ENCODE measurements around the gene CCND3.
"Not testable (repeated sequence)": the region's sequence is repeated elsewhere in the genome, so short reads cannot be mapped to it uniquely, and the experiment has no call there.

Gene CCND3

DNA sequence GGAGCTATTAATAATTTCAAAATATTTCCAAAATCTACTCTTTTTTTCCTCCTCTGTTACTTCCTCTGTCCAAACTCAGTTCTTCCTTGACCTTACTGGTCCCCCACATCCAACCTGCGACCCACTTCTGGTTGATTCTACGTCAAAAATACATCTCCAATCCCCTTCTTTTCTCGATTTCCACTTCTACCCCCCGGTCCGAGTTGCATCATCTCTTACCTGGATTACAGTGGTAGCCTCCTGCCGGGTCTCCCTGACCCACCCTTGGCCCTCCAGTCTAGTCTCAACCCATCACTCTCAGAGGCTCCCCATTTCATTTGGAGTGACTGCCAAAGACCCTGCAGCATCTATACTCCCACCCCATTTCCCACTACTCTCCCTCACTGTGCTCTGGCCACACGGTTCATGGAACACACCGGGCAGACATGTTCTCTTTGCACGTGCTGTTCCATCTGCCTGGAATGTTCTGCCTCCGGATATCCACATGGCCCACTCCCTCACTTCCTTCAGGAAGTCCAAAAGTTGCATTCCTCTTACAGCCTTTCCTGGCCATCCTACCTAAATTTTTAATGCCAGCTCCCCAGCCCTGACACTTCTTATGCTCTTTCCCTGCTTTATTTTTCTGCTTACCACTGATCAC is 6.1 kb upstream of the CCND3 start:
- no peak for DNase-seq (ENCODE audit: low spot score)

DNA sequence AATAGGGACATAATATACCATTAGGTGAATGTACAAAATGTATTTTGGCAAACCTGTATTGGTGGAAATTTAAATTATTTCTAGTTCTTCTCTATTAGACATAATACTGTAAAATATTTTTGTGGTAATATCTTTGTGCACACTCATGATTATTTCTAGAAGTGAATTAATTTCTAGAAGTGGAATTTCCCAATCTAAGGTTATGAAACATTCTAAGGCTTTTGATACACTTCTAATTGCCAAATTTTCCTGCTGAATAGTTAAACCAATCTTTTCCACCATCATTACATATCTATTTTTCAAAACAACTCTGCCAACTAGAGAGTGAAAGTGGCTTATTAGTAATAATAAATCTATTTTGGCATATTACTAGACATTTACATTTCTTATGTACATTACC is 1.8 kb upstream of the CCND3 start:
- DNase-seq (ENCODE audit: low spot score): no peak

GRCh38 chr6:41942882-41943281 is 1.3 kb upstream of the CCND3 start:
- not testable (repeated sequence) for DNase-seq (ENCODE audit: low spot score)

- DNase-seq (ENCODE audit: low spot score): no peak
Observed at GRCh38 chr6:41942067-41942851, 651 bp upstream of the CCND3 start.

GRCh38 chr6:41940759-41941279 is 789 bp downstream of the CCND3 start:
- peak; percentile 41 for DNase-seq (ENCODE audit: low spot score)

- DNase-seq (ENCODE audit: low spot score): no peak
Observed at GRCh38 chr6:41939848-41940758, 1.5 kb downstream of the CCND3 start.

DNA sequence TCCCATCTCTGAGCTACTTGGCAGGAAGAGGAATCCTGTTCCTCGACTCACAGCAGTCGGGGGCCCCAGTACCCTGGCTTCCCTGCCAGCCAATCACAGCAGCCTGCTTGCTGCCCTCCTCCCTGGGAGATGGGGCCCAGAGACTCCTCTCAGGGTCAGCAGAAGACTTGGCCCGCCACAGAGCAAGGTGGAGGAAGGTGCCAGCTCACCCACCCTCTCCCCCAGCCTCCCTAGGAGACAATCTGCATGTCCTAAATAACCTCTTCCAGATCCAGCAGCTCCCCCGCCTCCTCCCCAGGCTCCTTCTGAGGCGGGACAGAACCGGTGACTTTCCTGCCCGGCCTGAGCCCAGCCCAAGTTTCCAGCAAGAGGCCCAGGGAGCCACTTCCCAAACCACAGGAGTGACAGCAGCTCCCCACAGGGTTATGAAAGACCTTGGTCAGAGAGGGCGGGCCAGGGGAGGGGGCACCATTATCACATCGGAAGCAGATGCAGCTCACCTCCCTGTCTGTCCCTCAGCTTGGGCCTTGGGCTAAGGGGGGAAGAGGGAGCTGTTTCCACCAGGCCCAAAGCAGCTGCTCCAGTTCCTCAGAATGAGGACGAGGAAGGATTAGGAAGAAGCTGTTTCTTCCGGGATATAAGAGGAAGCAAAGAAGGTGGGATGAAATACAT is 2.3 kb downstream of the CCND3 start:
- no peak for DNase-seq (ENCODE audit: low spot score)

- no peak for DNase-seq (ENCODE audit: low spot score)
Observed at GRCh38 chr6:41938590-41939175, 2.9 kb downstream of the CCND3 start.

DNA sequence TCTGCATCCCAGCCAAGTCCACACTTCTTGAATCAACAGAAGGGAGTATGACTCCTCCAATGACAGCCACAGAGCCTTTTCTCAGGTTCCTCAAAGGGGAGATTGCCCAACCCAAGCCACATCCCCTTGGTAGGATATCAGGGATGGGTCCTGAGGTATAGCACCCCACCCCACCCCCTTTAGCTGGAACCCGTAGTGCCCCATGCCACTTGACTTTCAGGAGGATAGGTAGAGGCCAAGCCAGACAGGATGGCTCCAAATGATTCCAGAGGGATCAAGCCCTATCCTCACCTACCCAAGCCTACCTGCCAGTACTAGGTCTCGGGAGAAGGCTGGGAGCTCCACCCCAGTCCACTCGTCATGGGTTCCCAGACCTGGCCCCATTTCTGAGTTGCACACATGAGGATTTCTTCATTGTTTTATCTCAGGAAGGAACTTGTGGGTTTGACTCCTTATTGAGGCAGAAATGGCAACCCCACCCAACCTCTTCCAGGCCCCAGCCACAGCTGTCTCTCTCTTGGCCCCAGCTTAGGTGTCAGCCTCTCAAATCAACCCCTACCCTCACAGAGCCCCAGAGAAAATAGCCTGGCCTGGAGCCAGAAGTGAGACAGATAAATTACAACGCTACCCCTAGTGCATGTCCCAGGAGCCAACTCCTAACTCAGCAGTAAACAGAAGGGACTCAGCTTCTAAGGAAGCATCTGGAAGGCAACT is 3.6 kb downstream of the CCND3 start:
- DNase-seq (ENCODE audit: low spot score): peak; percentile 73

GRCh38 chr6:41937472-41937860 is 4.1 kb downstream of the CCND3 start:
- DNase-seq (ENCODE audit: low spot score): no peak

GRCh38 chr6:41936073-41936837 is 5.4 kb downstream of the CCND3 start:
- DNase-seq (ENCODE audit: low spot score): peak; percentile 79

- DNase-seq (ENCODE audit: low spot score): no peak
Observed at GRCh38 chr6:41935685-41936072, 5.9 kb downstream of the CCND3 start.

DNA sequence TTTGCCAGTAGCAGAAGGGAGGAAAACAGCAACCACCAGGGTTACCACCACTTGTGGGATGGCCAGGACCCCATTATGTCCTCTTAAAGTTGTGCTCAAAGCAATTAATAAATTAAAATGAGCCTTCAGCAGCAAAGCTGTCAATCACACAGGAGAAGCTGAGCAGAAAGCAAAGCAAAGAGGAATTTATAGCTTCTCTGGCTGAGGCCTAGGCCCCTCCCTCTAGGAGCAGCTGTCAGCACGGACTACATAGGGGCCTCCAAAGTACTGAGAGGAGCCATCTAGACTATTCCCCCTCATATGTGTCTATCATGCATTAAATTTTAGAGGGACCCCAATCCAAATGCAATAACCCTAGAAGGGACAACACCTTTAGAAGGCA is 6.4 kb downstream of the CCND3 start:
- DNase-seq (ENCODE audit: low spot score): no peak

GRCh38 chr6:41934278-41935192 is 7.1 kb downstream of the CCND3 start:
- DNase-seq (ENCODE audit: low spot score): no peak

- no peak for DNase-seq (ENCODE audit: low spot score)
Observed at GRCh38 chr6:41932378-41932777, 9.2 kb downstream of the CCND3 start.

DNA sequence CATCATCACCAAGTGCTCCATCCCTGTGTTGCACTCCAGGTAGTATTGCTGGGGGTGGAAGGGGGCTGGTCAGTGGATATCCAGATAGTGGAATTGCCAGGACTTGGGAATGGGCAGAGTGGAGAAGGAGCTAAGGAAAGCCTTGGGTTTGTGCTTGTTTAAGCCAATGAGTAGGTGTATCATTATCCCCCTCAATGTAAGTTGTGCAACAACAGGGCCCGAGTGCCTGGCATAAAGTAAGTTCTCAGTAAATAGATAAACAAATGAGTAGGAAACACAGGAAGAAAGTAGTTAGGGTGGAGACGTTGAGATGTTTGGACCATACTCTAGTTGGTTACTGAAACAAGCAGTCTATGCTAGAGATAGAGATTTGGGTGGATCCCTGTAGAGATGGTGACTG is 9.8 kb downstream of the CCND3 start:
- no peak for DNase-seq (ENCODE audit: low spot score)

DNA sequence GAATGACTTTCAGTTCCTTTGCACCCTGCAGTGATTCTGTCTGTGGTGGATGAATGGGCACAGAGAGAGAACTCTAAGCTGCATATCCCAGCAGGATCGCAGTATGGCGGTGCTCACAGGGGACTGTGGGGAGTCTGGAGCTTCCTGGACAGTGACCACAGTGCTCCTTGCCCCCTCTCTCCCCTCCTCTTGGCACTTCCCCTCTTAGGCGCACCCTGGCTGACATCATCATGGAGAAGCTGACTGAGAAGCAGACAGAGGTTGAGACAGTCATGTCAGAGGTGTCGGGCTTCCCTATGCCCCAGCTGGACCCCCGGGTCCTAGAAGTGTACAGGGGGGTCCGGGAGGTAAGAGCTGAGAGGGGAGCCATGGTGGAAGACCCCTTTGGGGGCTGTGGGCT is 11.7 kb downstream of the CCND3 start:
- no peak for DNase-seq (ENCODE audit: low spot score)

DNA sequence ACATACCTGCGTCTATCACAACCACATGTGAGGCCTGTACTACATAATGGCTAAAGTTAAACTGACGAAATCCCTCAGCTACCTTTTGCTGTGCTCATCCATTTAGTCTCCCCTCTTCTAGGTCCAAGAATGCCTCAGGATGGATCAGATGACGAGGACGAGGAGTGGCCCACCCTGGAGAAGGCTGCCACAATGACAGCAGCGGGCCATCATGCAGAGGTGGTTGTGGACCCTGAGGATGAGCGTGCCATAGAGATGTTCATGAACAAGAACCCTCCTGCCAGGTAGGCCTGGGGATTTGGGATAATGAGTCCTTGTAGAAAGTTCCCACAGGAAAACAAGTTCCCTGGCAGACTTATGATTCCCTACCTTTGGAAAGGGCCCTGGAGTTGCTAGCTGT is 14.4 kb downstream of the CCND3 start:
- no peak for DNase-seq (ENCODE audit: low spot score)

DNA sequence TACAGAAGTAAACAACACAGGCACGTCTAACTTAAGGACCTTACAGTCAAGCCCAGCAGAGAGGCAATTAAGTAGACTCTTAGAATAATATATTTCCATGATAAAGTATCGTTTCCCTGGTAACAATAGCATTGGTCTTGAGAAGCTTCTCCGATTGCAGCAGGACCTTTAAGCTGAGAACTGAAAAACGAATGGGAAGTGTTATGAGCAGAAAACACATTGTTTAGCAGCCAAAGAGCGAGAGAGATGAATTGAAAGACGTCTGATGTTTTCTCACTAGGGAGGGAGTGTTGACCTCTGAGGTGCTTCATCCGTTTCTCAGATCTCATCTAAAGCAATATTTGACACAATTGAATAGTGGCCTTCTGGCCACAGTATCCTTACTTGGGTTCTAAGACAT is 19.5 kb downstream of the CCND3 start:
- no peak for DNase-seq (ENCODE audit: low spot score)

Measured in CD4-positive, alpha-beta T cell treated with Interleukin-6 at 100 ng/mL for 8 hours (primary cell).